HepG2 (cell line): ENCODE data around the gene UBTF. TPM values are rescaled to one million over a fixed set of nuclear protein-coding genes. Genes with fewer than 3 reads are reported as not detected.

Experiments
- ADNP ChIP-seq: sonication (generic); formaldehyde crosslinking; IDR thresholded peaks from 2 replicates; pipeline ENCODE4 v1.4.0; 2020; ENCODE audit warnings: missing genetic modification reagents
- CBX1 ChIP-seq: IDR thresholded peaks from one replicate; pipeline ENCODE4 v1.6.1; 2016; ENCODE audit warnings: antibody characterized with exemption, low read depth
- CBX2 ChIP-seq, 2 experiments: fragments of 200-600 bp in 1 of 2; sonication (generic); formaldehyde crosslinking in 1 of 2; IDR thresholded peaks; 2 replicates each; pipeline versions ENCODE4 v1.7.0 to v1.8.1; 2018 to 2022; ENCODE audit warnings: low read depth in 2 of 2, low read length in 1 of 2, mild to moderate bottlenecking in 1 of 2, missing genetic modification reagents in 1 of 2
- ESRRA ChIP-seq: sonication (generic); formaldehyde crosslinking; IDR thresholded peaks from 2 replicates; pipeline ENCODE4 v1.5.1; 2020; ENCODE audit warnings: mild to moderate bottlenecking, low read depth, missing genetic modification reagents
- KDM6A ChIP-seq: IDR thresholded peaks from 2 replicates; pipeline ENCODE4 v1.6.1; 2016; ENCODE audit warnings: low read depth
- PLSCR1 ChIP-seq: sonication (generic); formaldehyde crosslinking; IDR thresholded peaks from 2 replicates; pipeline ENCODE4 v1.5.0; 2020; ENCODE audit warnings: missing genetic modification reagents, mild to moderate bottlenecking, borderline replicate concordance
- SP1 ChIP-seq, 2 experiments: fragments of 450-650 bp in 1 of 2; sonication (generic) in 1 of 2; formaldehyde crosslinking in 1 of 2; IDR thresholded peaks; 2 replicates each; pipeline versions ENCODE4 v1.4.0 to v1.6.1; 2016 to 2020; ENCODE audit warnings: missing genetic modification reagents in 1 of 2
- TOPORS ChIP-seq: sonication (generic); formaldehyde crosslinking; IDR thresholded peaks from 2 replicates; pipeline ENCODE4 v1.8.0; 2023; ENCODE audit warnings: mild to moderate bottlenecking, missing genetic modification reagents
- U2AF1 ChIP-seq: fragments of 200-400 bp; formaldehyde crosslinking; optimal IDR thresholded peaks from 2 replicates; pipeline ENCODE3; 2017; ENCODE audit warnings: mild to moderate bottlenecking, low read depth, low read length
- ZBTB25 ChIP-seq: IDR thresholded peaks from 2 replicates; pipeline ENCODE4 v1.6.1; 2018; ENCODE audit warnings: missing genetic modification reagents
- ZNF234 ChIP-seq: sonication (generic); formaldehyde crosslinking; conservative IDR thresholded peaks from 2 replicates; pipeline ENCODE4 v1.5.1; 2020; ENCODE audit warnings: mild to moderate bottlenecking, missing genetic modification reagents
- ZNF605 ChIP-seq: sonication (generic); formaldehyde crosslinking; IDR thresholded peaks from 2 replicates; pipeline ENCODE4 v1.8.0; 2022; ENCODE audit warnings: mild to moderate bottlenecking, missing genetic modification reagents
- ZNF639 ChIP-seq: conservative IDR thresholded peaks from 2 replicates; pipeline ENCODE4 v1.6.1; 2018; ENCODE audit warnings: missing genetic modification reagents
- ZNF672 ChIP-seq: sonication (generic); formaldehyde crosslinking; IDR thresholded peaks from 2 replicates; pipeline ENCODE4 v1.8.1; 2022; ENCODE audit warnings: missing genetic modification reagents
- polyA plus RNA-seq, 8 experiments: library from polyadenylated mRNA; depleted of rRNA in 3 of 8; stranded (reverse) in 7 of 8; unstranded in 1 of 8; fragments of >200 nt; fragmentation: Illumina TruSeq in 4 of 8; extraction: Trizol in 4 of 8; gene quantifications; 2 replicates each; pipeline versions ENCODE4 v1.2.1 to v1.2.3, GENCODE V29; 2011 to 2016; ENCODE audit warnings: low read depth in 4 of 8, missing spikeins in 1 of 8, mixed read lengths in 1 of 8; ENCODE audit not compliant: insufficient read depth in 1 of 8
- total RNA-seq, 5 experiments: library from RNA; depleted of rRNA; stranded (reverse); fragments of >200 nt; fragmentation: Illumina TruSeq; extraction: Trizol; gene quantifications; 2 replicates each; pipeline ENCODE4 v1.2.3, GENCODE V29; 2016; ENCODE audit warnings: low read depth in 1 of 5
- TF ChIP-seq, protein P1 (sequence below): sonication (generic); formaldehyde crosslinking; IDR thresholded peaks from 2 replicates; pipeline ENCODE4 v1.4.0; 2020; ENCODE audit warnings: low read depth, missing genetic modification reagents
- TF ChIP-seq, protein P2 (sequence below): sonication (generic); formaldehyde crosslinking; conservative IDR thresholded peaks from 2 replicates; pipeline ENCODE4 v1.4.0; 2020; ENCODE audit warnings: mild to moderate bottlenecking, missing genetic modification reagents, moderate library complexity

The UBTF gene
- total and polyA plus RNA-seq, 2 of the 13 experiments (the other 11 are each of a cell fraction or from before 2014, with no cell fraction given), result 15.2 to 60.9 TPM

GRCh38 chr17:44170499-44171201 is 48.8 kb downstream of the UBTF start, which contains the start of gene ASB16 (continued):
- TF ChIP-seq, protein P1, sequence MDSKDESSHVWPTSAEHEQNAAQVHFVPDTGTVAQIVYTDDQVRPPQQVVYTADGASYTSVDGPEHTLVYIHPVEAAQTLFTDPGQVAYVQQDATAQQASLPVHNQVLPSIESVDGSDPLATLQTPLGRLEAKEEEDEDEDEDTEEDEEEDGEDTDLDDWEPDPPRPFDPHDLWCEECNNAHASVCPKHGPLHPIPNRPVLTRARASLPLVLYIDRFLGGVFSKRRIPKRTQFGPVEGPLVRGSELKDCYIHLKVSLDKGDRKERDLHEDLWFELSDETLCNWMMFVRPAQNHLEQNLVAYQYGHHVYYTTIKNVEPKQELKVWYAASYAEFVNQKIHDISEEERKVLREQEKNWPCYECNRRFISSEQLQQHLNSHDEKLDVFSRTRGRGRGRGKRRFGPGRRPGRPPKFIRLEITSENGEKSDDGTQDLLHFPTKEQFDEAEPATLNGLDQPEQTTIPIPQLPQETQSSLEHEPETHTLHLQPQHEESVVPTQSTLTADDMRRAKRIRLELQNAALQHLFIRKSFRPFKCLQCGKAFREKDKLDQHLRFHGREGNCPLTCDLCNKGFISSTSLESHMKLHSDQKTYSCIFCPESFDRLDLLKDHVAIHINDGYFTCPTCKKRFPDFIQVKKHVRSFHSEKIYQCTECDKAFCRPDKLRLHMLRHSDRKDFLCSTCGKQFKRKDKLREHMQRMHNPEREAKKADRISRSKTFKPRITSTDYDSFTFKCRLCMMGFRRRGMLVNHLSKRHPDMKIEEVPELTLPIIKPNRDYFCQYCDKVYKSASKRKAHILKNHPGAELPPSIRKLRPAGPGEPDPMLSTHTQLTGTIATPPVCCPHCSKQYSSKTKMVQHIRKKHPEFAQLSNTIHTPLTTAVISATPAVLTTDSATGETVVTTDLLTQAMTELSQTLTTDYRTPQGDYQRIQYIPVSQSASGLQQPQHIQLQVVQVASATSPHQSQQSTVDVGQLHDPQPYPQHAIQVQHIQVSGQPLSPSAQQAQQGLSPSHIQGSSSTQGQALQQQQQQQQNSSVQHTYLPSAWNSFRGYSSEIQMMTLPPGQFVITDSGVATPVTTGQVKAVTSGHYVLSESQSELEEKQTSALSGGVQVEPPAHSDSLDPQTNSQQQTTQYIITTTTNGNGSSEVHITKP (CRISPR knock-in tag), result peak; percentile 30; the same call in 1 of the 2 replicates
- TF ChIP-seq CBX2 (IDR thresholded peaks at IDR 0.05; ENCODE audit: low read depth, low read length) (no peak), CBX2 (CRISPR knock-in tag; IDR thresholded peaks at IDR 0.05; ENCODE audit: low read depth) (no peak), ZNF672 (CRISPR knock-in tag) (no peak), KDM6A (CRISPR knock-in tag) (no peak), ZNF639 (CRISPR knock-in tag) (no peak), TOPORS (no peak), ZBTB25 (CRISPR knock-in tag) (no peak), U2AF1 (no peak), ZNF605 (CRISPR knock-in tag) (peak; percentile 44; the same call in 1 of the 2 replicates), ZNF234 (CRISPR knock-in tag) (no peak), CBX1 (no peak), SP1 (IDR thresholded peaks at IDR 0.05) (no peak), SP1 (CRISPR knock-in tag; IDR thresholded peaks at IDR 0.05) (no peak), ESRRA (CRISPR knock-in tag) (no peak), ADNP (CRISPR knock-in tag) (no peak), PLSCR1 (no peak)
- TF ChIP-seq, protein P2, sequence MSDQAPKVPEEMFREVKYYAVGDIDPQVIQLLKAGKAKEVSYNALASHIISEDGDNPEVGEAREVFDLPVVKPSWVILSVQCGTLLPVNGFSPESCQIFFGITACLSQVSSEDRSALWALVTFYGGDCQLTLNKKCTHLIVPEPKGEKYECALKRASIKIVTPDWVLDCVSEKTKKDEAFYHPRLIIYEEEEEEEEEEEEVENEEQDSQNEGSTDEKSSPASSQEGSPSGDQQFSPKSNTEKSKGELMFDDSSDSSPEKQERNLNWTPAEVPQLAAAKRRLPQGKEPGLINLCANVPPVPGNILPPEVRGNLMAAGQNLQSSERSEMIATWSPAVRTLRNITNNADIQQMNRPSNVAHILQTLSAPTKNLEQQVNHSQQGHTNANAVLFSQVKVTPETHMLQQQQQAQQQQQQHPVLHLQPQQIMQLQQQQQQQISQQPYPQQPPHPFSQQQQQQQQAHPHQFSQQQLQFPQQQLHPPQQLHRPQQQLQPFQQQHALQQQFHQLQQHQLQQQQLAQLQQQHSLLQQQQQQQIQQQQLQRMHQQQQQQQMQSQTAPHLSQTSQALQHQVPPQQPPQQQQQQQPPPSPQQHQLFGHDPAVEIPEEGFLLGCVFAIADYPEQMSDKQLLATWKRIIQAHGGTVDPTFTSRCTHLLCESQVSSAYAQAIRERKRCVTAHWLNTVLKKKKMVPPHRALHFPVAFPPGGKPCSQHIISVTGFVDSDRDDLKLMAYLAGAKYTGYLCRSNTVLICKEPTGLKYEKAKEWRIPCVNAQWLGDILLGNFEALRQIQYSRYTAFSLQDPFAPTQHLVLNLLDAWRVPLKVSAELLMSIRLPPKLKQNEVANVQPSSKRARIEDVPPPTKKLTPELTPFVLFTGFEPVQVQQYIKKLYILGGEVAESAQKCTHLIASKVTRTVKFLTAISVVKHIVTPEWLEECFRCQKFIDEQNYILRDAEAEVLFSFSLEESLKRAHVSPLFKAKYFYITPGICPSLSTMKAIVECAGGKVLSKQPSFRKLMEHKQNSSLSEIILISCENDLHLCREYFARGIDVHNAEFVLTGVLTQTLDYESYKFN (CRISPR knock-in tag), result peak; percentile 53
